IPS-18c (cell line): ENCODE results near the gene SLC34A1.

Experiments
- H3K4me3 ChIP-seq: 2 replicates; pipeline ENCODE4 v1.7.0; 2013; ENCODE audit warnings: low read depth, mild to moderate bottlenecking, low read length, moderate library complexity; ENCODE audit not compliant: insufficient read depth
- H3K9me3 ChIP-seq: one replicate; pipeline ENCODE4 v1.6.1; 2013; ENCODE audit warnings: mild to moderate bottlenecking, low read length, moderate library complexity; ENCODE audit not compliant: control insufficient read depth, insufficient read depth

Gene SLC34A1

GRCh38 chr5:177363565-177363964 lies 20.7 kb upstream of the SLC34A1 start:
- Histone ChIP-seq H3K4me3 (peak overlapping the region; percentile 72; the same call in 1 of the 2 replicates), H3K9me3 (no peaks in the 10 kb centered on the region)

- H3K9me3 ChIP-seq: no peaks in the 10 kb centered on the region
- no peak overlapping the region for H3K4me3 ChIP-seq
These were observed 19.9 kb upstream of the SLC34A1 start for GRCh38 chr5:177364159-177364962.

- Histone ChIP-seq H3K9me3 (no peaks in the 10 kb centered on the region), H3K4me3 (peak overlapping the region; percentile 49; the same call in 1 of the 2 replicates)
These were observed 18.2 kb upstream of the SLC34A1 start for GRCh38 chr5:177365845-177366527.

- peak overlapping the region; percentile 56 for H3K4me3 ChIP-seq
These were observed 17.5 kb upstream of the SLC34A1 start for GRCh38 chr5:177366528-177367322.

GRCh38 chr5:177367323-177367848 lies 16.8 kb upstream of the SLC34A1 start:
- Histone ChIP-seq H3K9me3 (no peaks in the 10 kb centered on the region), H3K4me3 (peak overlapping the region; percentile 56)

More at GRCh38 chr5:177366528-177367322, 17.5 kb upstream of the SLC34A1 start:
- no peaks in the 10 kb centered on the region for H3K9me3 ChIP-seq

GRCh38 chr5:177367981-177368868 lies 16.0 kb upstream of the SLC34A1 start:
- peak overlapping the region; percentile 56 for H3K4me3 ChIP-seq

GRCh38 chr5:177368869-177369644 lies 15.2 kb upstream of the SLC34A1 start:
- no peaks in the 10 kb centered on the region for H3K9me3 ChIP-seq
- H3K4me3 ChIP-seq: no peak overlapping the region

More at GRCh38 chr5:177367981-177368868, 16.0 kb upstream of the SLC34A1 start:
- no peaks in the 10 kb centered on the region for H3K9me3 ChIP-seq

- H3K9me3 ChIP-seq: no peaks in the 10 kb centered on the region
- H3K4me3 ChIP-seq: 0 out of 2 replicates have a peak overlapping the region, but pooled peaks have one; percentile 15
These were observed 14.4 kb upstream of the SLC34A1 start for GRCh38 chr5:177369645-177370440.

GRCh38 chr5:177370488-177371119 lies 13.6 kb upstream of the SLC34A1 start:
- H3K9me3 ChIP-seq: no peaks in the 10 kb centered on the region
- 0 out of 2 replicates have a peak overlapping the region, but pooled peaks have one; percentile 15 for H3K4me3 ChIP-seq

- Histone ChIP-seq H3K9me3 (no peaks in the 10 kb centered on the region), H3K4me3 (peak overlapping the region; percentile 38; the same call in 1 of the 2 replicates)
These were observed 12.9 kb upstream of the SLC34A1 start for GRCh38 chr5:177371120-177372033.

- no peak overlapping the region for H3K4me3 ChIP-seq
- no peaks in the 10 kb centered on the region for H3K9me3 ChIP-seq
These were observed 12.0 kb upstream of the SLC34A1 start for GRCh38 chr5:177372034-177372896.

GRCh38 chr5:177372910-177373309 lies 11.3 kb upstream of the SLC34A1 start:
- H3K4me3 ChIP-seq: no peak overlapping the region
- no peaks in the 10 kb centered on the region for H3K9me3 ChIP-seq

GRCh38 chr5:177373806-177374205 lies 10.4 kb upstream of the SLC34A1 start:
- H3K9me3 ChIP-seq: no peaks in the 10 kb centered on the region
- no peak overlapping the region for H3K4me3 ChIP-seq
